ENCODE results near the gene RGS11.

- no peak for TF ChIP-seq CTCF (IDR thresholded peaks at IDR 0.05; ENCODE audit: low read depth, low read length)
- TF ChIP-seq EZH2phosphoT487 (IDR thresholded peaks at IDR 0.05; ENCODE audit: low read depth) = no peak
Measured at GRCh38 chr16:253833-254232, 21.9 kb downstream of the RGS11 start.

Data from OCI-LY3 (cell line).